HEK293 (cell line): ENCODE data around the gene GALR2.

Source experiments
- CTCF ChIA-PET: fragments of 350-600 bp; formaldehyde crosslinking; extraction: SDS; loops from one replicate; lab custom pipeline; 2021; ENCODE audit warnings: antibody characterized with exemption; lab: Yijun Ruan, JAX
- POLR2A ChIA-PET: fragments of 300-600 bp; formaldehyde crosslinking; extraction: SDS; loops from one replicate; lab custom pipeline; 2020; ENCODE audit warnings: antibody characterized with exemption, inconsistent platforms; lab: Yijun Ruan, JAX
- H3K27ac ChIP-seq: fragments of 200-500 bp; sonication (Bioruptor generic); 2 replicates; pipeline ENCODE4 v1.5.1; 2014; ENCODE audit warnings: low read depth, low read length, control low read depth, inconsistent platforms; ENCODE audit errors: extremely low read depth
- H3K36me3 ChIP-seq, 2 experiments: fragments of 200-500 bp in 1 of 2; sonication (Bioruptor generic) in 1 of 2; 1 replicate in 1 of 2; 2 replicates in 1 of 2; pipeline ENCODE4 v1.5.1; 2014 to 2017; ENCODE audit warnings: inconsistent platforms in 2 of 2, low read length in 2 of 2; ENCODE audit not compliant: control insufficient read depth in 2 of 2, insufficient read depth in 1 of 2
- H3K4me1 ChIP-seq: fragments of 200-500 bp; sonication (Bioruptor generic); 2 replicates; pipeline ENCODE4 v1.5.1; 2014; ENCODE audit warnings: mild to moderate bottlenecking, low read length, inconsistent platforms; ENCODE audit not compliant: control insufficient read depth, insufficient read depth
- H3K4me3 ChIP-seq: 2 replicates; pipeline ENCODE4 v1.5.1; 2011; ENCODE audit warnings: low read depth, mild to moderate bottlenecking, control low read depth, low read length, moderate library complexity
- H3K9me3 ChIP-seq: fragments of 200-500 bp; sonication (Bioruptor generic); 2 replicates; pipeline ENCODE4 v1.5.1; 2014; ENCODE audit warnings: low read depth, low read length, inconsistent platforms; ENCODE audit not compliant: control insufficient read depth, insufficient read depth
- KLF1 ChIP-seq: fragments of 450-650 bp; formaldehyde crosslinking; IDR thresholded peaks from 2 replicates; pipeline ENCODE4 v1.5.1; 2016; ENCODE audit warnings: missing biosample characterization, missing genetic modification characterization
- PRDM10 ChIP-seq: fragments of 450-650 bp; formaldehyde crosslinking; IDR thresholded peaks from 2 replicates; pipeline ENCODE4 v1.5.1; 2016; ENCODE audit warnings: missing biosample characterization, missing genetic modification characterization
- SETDB1 ChIP-seq: IDR thresholded peaks from one replicate; pipeline ENCODE4 v1.6.1; 2017; ENCODE audit warnings: mild to moderate bottlenecking, low read length, moderate library complexity, mixed read lengths; ENCODE audit not compliant: insufficient read length
- TRIM28 ChIP-seq: IDR thresholded peaks from 2 replicates; pipeline ENCODE4 v1.6.1; 2011; ENCODE audit warnings: low read length, control low read depth, borderline replicate concordance
- ZBTB17 ChIP-seq: fragments of 450-650 bp; formaldehyde crosslinking; IDR thresholded peaks from 2 replicates; pipeline ENCODE4 v1.5.1; 2016; ENCODE audit warnings: missing biosample characterization, missing genetic modification characterization
- ZNF132 ChIP-seq: fragments of 450-650 bp; formaldehyde crosslinking; IDR thresholded peaks from 2 replicates; pipeline ENCODE4 v1.5.1; 2017; ENCODE audit warnings: missing biosample characterization, missing genetic modification characterization, borderline replicate concordance
- ZNF311 ChIP-seq: fragments of 450-650 bp; formaldehyde crosslinking; IDR thresholded peaks from 2 replicates; pipeline ENCODE4 v1.5.1; 2017; ENCODE audit warnings: missing biosample characterization, missing genetic modification characterization, borderline replicate concordance
- ZNF544 ChIP-seq: fragments of 450-650 bp; formaldehyde crosslinking; IDR thresholded peaks from 2 replicates; pipeline ENCODE4 v1.5.0; 2017; ENCODE audit warnings: missing biosample characterization, missing genetic modification characterization
- ZNF555 ChIP-seq: fragments of 450-650 bp; formaldehyde crosslinking; conservative IDR thresholded peaks from 2 replicates; pipeline ENCODE4 v1.5.1; 2017; ENCODE audit warnings: missing biosample characterization, mild to moderate bottlenecking, missing genetic modification characterization, inconsistent platforms
- ZNF624 ChIP-seq: fragments of 450-650 bp; formaldehyde crosslinking; IDR thresholded peaks from 2 replicates; pipeline ENCODE4 v1.5.1; 2017; ENCODE audit warnings: missing biosample characterization, missing genetic modification characterization
- TF ChIP-seq, protein P1 (sequence below): fragments of 450-650 bp; formaldehyde crosslinking; conservative IDR thresholded peaks from 2 replicates; pipeline ENCODE4 v1.5.1; 2016; ENCODE audit warnings: low read depth, missing biosample characterization, missing genetic modification characterization
- TF ChIP-seq, protein P2 (sequence below): fragments of 450-650 bp; formaldehyde crosslinking; IDR thresholded peaks from 2 replicates; pipeline ENCODE4 v1.5.1; 2016; ENCODE audit warnings: missing biosample characterization, missing genetic modification characterization

Gene GALR2

GRCh38 chr17:76048025-76048605, 26.5 kb upstream of the GALR2 start:
- TF ChIP-seq TRIM28 (no peak), KLF1 (no peak), ZNF555 (no peak), PRDM10 (tag by site-specific recombination) (no peak), SETDB1 (no peak), ZNF311 (tag by site-specific recombination) (no peak)
- TF ChIP-seq, protein P1, sequence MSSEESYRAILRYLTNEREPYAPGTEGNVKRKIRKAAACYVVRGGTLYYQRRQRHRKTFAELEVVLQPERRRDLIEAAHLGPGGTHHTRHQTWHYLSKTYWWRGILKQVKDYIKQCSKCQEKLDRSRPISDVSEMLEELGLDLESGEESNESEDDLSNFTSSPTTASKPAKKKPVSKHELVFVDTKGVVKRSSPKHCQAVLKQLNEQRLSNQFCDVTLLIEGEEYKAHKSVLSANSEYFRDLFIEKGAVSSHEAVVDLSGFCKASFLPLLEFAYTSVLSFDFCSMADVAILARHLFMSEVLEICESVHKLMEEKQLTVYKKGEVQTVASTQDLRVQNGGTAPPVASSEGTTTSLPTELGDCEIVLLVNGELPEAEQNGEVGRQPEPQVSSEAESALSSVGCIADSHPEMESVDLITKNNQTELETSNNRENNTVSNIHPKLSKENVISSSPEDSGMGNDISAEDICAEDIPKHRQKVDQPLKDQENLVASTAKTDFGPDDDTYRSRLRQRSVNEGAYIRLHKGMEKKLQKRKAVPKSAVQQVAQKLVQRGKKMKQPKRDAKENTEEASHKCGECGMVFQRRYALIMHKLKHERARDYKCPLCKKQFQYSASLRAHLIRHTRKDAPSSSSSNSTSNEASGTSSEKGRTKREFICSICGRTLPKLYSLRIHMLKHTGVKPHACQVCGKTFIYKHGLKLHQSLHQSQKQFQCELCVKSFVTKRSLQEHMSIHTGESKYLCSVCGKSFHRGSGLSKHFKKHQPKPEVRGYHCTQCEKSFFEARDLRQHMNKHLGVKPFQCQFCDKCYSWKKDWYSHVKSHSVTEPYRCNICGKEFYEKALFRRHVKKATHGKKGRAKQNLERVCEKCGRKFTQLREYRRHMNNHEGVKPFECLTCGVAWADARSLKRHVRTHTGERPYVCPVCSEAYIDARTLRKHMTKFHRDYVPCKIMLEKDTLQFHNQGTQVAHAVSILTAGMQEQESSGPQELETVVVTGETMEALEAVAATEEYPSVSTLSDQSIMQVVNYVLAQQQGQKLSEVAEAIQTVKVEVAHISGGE (tag by site-specific recombination): no peak
- H3K4me3 ChIP-seq: no peak overlapping the region
- no peak overlapping the region for H3K27ac ChIP-seq
- POLR2A ChIA-PET: no interaction called here
- CTCF ChIA-PET: interaction anchor here (0.6 to 2.3 kb wide), 5 partner anchors 28 to 643 kb away, joined by 3 to 14 read pairs (median 3); partner anchors contain the start of gene GRB2
- H3K4me1 ChIP-seq: no peaks in the 10 kb centered on the region
- no peaks in the 10 kb centered on the region for H3K9me3 ChIP-seq
- H3K36me3 ChIP-seq: peaks cover 69 to 95% of the 10 kb centered on the region in 2 experiments

- no peak overlapping the region for H3K27ac ChIP-seq
- TF ChIP-seq ZNF132 (tag by site-specific recombination): no peak
- TF ChIP-seq, protein P2, sequence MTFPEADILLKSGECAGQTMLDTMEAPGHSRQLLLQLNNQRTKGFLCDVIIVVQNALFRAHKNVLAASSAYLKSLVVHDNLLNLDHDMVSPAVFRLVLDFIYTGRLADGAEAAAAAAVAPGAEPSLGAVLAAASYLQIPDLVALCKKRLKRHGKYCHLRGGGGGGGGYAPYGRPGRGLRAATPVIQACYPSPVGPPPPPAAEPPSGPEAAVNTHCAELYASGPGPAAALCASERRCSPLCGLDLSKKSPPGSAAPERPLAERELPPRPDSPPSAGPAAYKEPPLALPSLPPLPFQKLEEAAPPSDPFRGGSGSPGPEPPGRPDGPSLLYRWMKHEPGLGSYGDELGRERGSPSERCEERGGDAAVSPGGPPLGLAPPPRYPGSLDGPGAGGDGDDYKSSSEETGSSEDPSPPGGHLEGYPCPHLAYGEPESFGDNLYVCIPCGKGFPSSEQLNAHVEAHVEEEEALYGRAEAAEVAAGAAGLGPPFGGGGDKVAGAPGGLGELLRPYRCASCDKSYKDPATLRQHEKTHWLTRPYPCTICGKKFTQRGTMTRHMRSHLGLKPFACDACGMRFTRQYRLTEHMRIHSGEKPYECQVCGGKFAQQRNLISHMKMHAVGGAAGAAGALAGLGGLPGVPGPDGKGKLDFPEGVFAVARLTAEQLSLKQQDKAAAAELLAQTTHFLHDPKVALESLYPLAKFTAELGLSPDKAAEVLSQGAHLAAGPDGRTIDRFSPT (tag by site-specific recombination): no peak
- no peak for TF ChIP-seq ZBTB17 (tag by site-specific recombination)
- TF ChIP-seq ZNF624 (tag by site-specific recombination): no peak
- no peak for TF ChIP-seq ZNF544 (tag by site-specific recombination)
- TF ChIP-seq, all 188 proteins: peak for 0
- H3K4me1 ChIP-seq: peaks cover 1% of the 10 kb centered on the region
- ChIA-PET CTCF (interaction anchor here (0.6 to 1.8 kb wide), 2 partner anchors 35 to 643 kb away, joined by 3 to 9 read pairs; partner anchors contain the start of gene GRB2), POLR2A (interaction anchor here (1.2 kb wide), 1 partner anchor 23 kb away, joined by 3 read pairs; no protein-coding TSS in a partner anchor)
- H3K9me3 ChIP-seq: no peaks in the 10 kb centered on the region
- H3K36me3 ChIP-seq: peaks cover 67 to 95% of the 10 kb centered on the region in 2 experiments
- H3K4me3 ChIP-seq: no peak overlapping the region
These were observed 25.9 kb upstream of the GALR2 start for GRCh38 chr17:76048711-76049110.
